CD4-positive, alpha-beta T cell treated with Interleukin-4 for 4 hours (primary cell): ENCODE results near the gene TFE3.

Experiments
- DNase-seq: peaks from one replicate; pipeline ENCODE4 v3.0.0-alpha.2; 2020

TFE3 gene

DNA sequence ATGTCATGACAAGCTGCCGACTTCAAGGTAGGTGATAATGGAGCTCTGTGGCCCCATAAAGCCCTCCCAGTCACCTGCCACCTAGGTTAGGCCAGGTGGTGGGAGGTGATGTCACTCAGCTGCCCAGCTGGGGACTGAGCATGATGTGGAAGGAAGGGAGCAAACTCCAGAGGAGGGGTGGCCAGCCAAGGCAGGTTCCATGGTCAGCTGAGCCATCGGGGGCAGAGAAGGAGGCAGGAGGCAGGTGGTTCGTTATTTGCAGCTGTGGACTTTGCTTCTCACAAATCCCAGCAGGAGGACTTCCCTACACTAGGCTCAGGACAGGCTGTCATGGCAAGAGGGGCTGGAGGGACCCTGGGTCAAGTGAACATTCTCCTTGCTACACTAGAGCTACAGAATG lies 17.8 kb upstream of the TFE3 start:
- DNase-seq = no peak

DNA sequence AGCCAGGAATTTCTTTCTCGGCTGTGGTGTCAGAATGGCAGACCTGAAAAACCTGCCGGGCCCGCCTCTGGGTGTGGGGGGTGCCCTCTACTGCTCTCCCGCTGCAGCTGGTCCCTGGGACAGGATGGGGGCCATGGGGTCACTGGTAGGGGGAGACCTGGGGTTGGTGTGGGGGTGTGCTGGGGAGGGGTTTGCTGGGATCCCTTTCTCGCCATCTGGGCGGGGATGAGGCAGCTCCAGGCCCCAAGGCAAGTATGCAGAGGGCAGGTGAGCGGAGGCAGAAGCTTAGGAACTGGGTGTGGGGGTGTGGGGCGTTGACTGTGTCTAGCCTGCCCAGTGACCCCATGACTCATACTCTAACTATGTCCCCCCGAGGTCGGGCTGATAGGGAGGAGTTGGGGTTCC lies 16.5 kb upstream of the TFE3 start:
- no peak for DNase-seq

DNA sequence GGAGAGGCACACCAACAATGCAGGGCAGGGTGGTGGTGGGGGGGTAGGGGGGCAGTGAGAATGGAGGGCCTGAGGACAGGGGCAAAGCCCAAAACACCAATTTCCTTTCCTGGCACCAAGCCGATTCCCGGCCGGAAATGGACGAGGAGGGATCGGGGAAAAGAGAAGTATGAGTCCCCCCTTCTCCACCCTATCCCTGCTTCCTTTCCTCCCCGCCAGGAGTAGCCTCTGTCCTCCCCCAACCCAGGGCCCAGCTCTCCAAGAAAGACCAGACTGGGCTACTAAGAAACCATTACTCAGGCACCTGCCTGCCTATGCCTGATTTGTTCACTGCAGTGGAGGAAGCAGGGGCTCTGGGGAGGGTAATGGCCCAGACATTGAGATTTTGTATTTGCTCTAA lies 16.0 kb upstream of the TFE3 start:
- no peak for DNase-seq

DNA sequence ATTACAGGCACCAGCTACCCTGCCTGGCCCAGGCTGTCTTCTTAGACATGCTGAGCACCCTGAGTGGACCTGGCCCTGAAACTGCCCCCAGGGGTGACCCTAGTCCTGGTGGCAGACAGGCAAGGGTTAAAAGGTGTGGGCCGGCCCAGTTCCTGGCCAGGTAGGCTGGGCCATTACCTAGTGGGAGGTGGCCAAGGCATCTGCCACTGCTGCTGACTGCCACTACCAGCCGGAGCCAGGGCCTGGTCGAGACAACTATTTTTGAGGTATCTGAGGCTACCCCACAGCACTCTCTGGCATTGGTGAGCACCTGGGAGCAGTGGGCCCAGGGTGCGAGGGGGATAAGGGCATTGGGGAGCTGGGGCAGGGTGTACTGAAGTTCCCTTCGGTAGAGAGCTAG lies 15.6 kb upstream of the TFE3 start, which contains the start of gene CCDC120:
Gene CCDC120, plus strand, starts transcription at position 206 of the 400 bp plus-strand sequence. CDS start 3,043 bp downstream, outside the sequence.
- no peak for DNase-seq

DNA sequence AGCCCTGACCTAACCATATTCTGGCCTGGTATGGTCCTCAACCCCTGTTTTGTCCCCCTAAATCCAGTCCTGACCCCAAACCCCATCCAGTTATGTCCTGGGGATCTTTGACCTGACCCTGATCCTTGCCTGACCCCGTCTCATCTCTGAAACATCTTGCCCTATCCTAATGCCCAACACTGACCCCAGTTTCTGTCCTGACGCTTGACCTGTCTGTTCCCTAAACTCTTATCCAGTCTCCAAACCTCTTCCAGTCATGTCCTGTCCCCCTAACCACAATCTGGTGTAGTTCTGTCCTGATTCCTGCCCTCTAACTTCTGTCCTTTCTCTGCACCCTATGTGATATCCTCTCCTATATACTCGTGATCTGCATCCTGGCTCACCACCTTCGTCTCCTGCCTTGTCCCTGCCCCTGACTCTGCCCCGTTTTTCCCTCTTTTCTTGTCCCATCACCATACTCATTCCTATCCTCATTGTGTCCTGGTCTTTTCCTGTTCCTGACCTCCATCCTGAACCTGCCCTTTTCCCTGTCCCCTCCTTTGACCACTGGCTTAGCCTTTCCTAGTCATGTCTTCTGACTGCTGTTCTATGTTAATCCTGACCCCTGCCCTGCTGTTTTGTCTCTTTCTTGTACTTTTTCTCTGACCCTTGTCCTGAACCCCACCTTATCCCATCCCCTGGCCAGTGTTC lies 11.1 kb upstream of the TFE3 start:
- DNase-seq = no peak

DNA sequence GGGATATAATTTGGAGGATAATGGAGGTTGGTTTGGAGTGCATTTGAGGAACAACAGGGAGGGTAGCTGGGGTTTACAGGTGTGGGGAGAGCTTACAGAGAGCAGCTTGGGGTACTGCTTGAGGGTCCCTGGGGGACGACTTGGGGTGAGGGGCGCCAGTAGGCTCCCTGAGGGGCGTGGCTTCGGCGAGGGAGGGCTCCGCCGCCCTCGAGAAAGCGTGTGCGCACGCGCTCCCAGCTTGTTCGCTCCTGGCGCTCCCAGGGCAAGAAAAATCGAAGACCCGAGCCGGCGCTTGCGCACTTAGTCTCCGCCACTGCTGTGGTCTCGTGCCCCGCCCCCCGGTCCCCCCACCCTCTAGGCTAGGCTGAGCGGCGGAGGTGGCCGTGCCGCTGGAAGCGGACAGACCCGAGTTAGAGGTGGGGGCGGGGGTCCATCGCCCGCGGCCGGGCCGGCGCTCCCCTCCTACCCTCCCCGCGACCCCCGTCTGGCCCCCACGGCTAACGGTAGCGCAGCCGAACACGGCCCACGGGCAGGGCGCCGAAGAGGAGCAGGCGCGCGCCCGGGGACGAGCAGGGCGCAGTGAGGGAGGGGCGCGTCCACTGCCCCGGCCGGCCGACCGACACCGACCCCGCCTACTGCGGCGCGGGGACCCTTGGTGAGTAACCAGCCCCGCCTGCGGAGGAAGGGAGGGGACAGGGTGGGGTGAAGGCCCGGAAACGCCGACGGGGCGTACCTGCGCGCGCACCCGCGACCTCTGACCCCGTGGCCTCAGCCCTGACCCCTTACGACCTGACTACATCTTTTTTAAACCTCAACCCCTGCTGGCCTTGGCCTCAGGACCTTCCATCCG lies 10.3 kb upstream of the TFE3 start:
- peak; percentile 62 for DNase-seq

DNA sequence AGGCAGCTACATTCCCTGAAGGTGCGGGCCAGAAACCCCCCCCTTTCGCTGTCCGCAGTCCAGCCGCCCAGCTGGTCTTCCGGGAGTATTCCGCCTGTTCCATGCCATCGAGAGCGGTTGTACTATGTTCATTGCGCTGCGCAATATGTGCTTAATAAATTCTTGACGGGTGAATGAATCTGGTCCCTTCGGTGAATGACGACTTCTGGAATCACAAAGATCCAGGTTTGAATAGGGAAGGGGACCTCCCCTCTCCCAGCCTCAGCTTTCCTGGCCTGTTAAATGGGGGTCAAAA lies 777 bp upstream of the TFE3 start:
- no peak for DNase-seq

DNA sequence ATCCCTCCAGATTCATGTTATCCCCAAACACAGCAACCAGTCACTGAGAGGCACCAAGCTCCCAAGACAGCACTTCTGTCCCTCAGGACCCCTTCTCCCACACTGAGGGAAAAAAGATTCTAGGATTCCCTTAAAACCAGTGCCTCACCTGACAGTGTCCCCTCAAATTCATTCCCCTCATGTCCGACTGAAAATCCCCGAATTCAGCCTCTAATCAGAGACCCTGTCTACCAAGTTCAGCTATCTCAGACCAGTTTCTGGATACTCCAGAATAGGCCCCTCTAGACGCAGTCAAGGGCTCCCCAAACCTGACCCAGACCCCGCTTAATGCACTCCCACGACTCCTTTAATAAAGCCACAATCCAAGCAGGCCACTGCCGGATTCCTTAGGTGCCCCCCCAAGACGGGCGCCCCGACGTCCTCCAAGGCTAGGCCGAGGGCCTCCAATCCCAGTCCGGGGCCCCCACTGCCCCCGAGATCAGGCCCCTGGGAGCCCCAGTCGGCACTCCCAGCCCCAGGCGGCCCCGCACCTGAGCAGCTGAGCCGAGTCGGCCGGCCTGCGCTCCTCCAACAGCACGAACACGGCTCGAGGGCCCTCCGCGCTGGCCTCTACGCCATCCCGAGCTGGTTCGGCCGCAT lies 457 bp downstream of the TFE3 start:
- no peak for DNase-seq

DNA sequence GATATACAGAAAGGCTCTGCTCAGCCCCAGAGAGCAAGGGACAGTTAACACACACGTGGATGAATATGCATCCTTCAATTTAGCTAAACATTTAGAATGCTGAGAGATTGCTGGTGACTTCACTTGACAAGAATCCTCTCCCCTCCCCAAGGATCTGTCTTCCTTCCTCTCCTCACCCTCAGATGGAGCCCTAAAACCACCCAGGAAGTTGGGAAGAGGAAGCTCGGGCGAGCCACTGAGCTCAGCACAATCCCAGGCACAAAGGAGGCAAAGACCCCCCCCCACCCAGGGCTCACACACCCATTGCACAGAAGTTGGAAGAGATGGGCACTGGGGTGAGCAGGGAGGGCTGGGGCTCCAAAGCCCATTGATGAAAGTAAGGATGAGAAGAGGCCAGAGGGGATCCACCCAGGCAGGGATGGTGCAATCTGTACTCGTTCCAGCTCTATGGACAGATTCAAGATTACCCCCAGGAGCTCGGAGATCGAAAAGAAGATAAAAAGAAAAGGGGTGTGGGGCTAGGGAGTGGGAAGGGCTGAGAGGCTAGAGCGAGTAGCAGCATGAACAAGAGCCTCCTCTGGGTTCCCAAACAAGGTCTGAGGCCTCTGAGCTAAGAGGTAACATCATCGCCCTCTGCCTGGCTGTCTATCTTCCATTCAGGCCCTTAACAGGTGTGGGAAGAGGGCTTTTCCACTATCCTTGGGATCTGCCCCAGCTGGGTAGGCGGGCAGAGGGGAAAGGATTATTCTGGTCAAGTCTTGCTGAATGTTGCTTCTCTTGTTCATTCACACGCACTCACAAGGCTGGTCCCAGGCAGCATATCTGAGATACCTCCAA lies 1.2 kb downstream of the TFE3 start:
- DNase-seq = no peak

DNA sequence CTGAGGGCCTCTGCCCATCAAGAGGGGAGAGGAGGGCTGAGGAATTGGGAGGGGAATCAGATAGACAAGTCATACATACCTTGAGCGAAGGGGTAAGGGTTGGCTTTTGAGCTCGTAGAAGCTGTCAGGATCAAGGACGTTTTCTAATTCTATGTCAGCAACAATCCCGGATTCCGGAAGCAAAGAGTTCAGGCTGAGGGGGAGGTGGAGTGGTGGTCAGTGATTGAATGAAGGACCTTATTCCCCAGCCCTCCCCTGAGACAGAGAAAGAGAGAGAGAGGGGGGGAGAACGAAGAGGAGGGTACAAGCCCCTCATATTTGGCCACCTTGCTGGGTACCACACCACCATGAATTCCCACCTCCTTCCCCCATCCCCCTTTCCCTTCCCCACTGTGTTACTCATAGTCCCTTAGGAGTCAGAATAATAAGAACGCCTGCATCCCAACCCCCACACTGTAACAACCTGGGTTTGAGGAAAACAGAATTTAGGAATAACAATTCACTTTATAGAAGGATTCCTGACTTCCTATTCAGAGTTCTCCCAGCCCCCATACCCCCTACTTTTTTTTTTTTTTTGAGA lies 2.7 kb downstream of the TFE3 start:
- no peak for DNase-seq

DNA sequence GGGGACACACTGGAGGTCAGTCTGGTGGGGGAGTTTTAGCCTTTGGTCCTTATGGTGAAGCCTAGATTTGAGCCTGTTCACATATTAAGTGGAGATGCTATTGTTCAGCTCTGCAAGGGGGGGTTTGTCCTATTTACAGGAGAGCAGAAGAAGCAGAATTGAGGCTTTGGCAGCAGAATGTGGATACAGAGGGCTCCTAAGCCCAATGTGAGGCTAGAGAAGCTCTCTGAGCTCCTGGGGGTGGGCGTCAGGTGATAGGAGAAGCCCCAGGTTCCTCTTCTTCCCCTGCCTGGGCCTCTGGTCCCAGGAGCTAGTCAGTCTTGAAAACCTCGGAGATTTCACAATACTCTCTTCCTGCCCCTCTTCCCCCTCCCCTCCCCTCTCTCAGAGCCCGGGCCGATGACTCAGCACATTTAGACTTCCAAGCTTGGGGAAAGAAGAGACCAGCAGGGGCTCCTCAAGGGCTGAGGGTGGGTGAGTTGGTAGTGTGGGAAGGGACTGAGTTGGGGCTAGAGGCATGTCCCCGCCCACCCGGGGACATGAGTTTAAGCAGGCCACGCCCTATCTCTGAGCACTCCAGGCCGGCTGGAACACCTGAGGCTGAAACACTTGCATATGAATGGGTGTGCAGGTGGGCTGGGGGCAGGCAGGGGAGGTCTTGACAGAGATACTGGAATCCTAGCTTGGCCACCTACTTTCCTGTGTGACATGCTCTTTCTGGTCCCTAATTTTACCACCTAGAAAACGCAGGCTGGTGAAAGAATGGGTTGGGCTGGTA lies 3.4 kb downstream of the TFE3 start:
- DNase-seq = peak; percentile 52

DNA sequence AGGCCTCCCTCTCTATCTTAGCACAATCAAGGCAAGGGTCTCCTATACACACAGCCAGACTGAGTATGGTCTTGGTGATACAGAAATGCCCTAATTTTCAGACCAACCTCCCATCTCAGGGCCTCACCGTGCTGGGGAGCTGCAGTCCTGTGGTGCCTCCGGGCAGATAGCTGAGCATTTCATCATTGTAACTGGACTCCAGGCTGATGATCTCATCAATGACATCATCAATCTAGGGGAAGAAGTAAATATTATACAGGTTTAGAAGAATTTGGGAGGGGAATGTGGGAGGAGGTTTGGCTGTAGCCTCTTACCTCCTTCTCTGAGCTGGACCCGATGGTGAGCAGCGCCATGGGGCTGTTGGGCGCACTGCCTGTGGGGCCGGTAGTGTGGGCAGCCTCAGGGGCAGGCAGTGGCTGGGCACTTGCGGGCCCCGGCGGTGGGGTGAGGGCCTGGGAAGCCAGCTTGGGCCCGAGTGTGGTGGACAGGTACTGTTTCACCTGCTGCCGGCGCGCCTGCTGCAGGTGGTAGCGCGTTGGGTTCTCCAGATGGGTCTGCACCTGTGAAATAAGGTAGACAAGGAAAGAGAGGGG lies 5.2 kb downstream of the TFE3 start:
- DNase-seq = no peak

DNA sequence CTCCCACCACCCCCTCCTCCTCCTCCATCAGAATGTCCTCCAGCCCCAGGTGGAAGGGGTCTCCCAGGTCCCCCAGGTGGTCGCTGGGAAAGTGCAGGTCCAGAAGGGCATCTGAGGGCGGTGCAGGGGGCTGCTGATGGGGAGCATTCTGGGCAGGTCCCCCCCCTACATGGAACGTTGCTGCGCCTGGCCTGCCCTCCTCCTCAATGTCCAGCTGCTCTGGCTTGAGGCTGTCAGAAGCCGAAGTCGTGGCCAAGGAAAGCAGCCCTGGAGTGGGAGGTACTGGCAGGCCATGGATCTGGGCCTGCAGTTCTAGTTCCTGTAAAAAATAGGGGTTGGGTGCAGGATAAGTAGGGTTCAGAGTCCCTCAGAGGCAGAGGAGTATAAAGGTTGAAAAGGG lies 12.9 kb downstream of the TFE3 start:
- DNase-seq = no peak

DNA sequence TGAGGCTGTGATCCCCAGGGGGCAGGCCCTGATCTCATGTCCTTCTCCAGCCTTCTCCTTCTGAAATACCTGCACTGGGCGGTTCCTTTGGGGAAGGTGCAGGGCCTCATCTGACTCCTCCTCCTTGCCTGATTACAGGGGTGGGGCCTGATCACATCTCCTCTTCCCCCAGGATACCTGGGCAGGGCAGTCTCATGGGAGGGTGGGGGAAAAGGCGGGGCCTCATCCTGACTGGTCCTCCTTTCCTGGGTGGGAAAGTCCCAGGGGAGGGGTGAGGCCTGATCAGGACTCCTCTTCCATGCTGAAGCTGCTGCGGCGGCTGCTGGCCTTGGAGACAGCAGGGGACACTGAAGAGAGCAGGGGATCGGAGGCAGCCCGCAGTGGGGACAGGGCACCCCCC lies 13.3 kb downstream of the TFE3 start:
- DNase-seq = no peak

DNA sequence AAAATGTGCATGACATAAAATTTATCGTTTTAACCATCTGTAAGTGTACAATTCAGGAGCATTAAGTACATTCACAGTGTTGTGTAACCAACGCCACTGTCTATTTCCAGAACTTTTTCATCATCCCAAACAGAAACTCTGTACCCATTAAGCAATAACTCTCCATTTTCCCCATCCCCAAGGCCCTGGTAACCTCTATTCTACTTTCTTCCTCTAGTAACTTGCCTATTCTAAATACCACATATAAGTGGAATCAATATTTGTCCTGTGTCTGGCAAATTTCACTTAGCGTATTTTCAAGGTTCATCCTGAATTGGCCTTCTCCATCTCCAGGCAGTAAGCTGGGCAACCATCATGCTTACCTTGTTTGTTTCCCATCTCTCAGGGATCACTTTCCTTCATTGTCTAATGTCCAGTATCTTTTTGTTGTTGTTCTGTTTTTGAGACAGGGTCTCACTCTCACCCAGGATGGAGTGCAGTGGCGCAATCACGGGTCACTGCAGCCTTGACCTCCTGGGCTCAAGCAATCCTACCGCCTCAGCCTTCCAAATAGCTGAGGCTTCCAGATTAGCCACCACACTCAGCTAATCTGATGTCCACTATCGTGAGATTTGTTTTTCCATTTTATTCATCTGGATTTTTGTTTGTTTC lies 23.4 kb downstream of the TFE3 start:
- no peak for DNase-seq

DNA sequence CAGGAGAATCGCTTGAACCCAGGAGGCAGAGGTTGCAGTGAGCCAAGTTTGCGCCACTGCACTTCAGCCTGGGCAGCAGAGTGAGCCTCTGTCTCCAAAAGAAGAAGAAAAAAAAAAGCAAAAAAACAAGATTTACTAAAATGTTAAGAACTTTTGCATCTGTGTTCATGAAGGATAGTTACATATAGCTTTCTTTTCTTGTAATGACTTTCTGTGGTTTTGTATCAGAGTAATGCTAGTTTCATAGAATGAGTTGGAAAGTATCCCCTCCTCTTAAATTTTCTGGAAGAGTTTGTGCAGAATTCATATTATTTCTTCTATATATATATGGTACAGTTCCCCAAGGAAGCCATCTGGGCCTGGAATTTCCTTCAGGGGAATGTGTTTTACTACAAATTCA lies 24.1 kb downstream of the TFE3 start:
- no peak for DNase-seq

DNA sequence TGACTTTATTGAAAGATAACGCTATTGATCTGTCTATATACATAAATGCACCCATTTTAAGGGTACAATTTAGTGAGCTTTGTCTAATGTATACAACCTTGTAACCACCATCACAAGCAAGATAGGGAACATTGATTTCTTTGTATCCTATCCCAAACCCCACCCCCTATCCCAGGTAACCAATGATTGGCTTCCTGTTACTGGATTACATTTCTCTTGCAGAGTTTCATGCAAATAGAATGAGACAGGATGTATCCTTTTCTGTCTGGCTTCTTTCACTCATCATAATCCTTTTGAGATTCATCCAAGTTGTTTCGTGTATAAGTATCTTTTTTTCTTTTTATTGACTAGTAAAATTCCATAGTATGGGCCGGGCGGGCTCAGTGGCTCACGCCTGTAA lies 39.5 kb downstream of the TFE3 start:
- DNase-seq = no peak

DNA sequence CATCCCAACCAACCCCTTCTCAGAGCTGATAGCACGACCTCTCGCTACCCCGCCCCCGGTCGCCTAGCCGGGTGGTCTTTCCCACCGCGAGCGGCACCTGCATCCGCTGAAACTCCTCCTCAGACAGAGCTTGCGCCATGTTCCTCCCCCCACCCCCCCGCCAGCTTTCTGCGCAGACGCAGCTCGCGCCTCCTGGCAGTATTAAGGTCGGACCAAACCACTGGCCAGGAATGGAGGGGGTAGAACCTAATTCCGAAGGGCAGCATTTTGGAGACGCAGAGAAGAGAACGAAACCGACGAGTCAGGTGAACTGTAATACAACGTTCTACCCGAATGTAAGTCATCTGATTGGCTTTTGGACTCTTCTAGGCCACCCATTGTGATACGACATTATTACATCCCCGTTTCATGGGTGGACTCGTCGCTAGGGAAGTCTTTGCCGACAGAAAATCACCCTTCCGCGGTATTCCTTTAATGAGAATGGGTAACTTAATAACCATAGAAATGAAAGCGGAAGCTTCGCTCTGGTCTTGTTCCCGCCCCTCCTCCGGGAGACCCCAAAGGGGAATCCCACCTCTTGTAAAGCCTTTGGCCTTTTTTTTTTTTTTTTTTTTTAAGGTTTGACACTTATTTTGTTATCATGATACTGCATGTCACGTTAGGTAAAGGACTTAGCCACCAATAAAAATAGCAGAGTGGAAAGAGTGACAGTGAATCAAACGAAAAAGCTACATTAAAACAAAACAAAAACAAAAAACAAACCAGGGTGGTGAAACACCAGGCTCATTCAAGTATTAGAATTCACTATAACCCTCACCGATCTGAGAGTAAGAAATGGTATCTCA lies 40.8 kb downstream of the TFE3 start, which contains the start of gene GRIPAP1:
Gene GRIPAP1, minus strand, starts transcription at position 174 of the 845 bp plus-strand sequence. Its CDS starts 35 bp downstream, at position 139.
- peak; percentile 91 for DNase-seq

DNA sequence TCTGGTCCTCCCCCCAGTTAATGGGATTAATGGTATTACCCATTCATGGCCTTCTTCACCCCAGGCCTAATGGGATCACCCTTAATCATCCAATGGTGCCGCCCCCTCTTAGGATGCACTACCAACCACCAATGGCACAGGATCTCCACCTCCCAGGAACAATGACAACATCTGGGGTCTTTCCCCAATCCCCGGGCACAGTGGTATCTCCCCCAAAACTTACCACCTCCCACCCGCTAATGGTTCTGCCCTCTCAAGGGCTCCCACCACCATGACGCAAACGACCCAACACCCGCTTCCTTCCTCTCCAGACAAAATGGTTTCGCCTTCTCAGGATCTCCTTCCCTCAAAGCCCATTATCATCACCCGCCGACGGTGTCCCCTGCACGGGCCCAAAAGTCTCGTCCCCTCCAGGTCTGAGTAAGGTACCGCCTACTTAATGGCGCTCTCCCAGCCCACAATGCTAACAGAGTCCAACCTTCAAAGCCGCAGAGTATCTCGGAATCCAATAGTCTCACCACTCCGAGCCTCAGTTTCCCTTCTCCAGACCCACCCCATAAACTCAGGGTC lies 41.6 kb downstream of the TFE3 start:
- peak; percentile 54 for DNase-seq

DNA sequence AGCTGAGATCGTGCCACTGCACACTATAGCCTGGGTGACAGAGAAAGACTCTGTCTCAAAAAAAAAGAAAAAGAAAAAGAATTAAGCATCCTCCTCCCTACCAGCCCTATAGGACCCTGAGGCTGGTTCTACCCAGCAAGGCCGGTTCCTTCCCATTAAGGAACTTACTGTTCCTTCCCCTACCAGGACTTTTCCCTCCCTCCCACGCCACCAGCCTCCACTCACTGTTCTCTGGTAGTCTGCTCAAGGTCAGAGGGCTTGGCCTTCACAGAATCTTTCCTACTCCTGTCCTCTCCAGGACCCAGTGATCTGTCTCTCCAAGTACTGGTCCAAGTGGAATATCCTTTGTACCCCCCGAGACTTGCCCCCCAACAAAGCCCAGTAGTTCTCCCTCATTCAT lies 42.5 kb downstream of the TFE3 start:
- DNase-seq = no peak
